ENCODE measurements around the gene ILDR2.

DNA sequence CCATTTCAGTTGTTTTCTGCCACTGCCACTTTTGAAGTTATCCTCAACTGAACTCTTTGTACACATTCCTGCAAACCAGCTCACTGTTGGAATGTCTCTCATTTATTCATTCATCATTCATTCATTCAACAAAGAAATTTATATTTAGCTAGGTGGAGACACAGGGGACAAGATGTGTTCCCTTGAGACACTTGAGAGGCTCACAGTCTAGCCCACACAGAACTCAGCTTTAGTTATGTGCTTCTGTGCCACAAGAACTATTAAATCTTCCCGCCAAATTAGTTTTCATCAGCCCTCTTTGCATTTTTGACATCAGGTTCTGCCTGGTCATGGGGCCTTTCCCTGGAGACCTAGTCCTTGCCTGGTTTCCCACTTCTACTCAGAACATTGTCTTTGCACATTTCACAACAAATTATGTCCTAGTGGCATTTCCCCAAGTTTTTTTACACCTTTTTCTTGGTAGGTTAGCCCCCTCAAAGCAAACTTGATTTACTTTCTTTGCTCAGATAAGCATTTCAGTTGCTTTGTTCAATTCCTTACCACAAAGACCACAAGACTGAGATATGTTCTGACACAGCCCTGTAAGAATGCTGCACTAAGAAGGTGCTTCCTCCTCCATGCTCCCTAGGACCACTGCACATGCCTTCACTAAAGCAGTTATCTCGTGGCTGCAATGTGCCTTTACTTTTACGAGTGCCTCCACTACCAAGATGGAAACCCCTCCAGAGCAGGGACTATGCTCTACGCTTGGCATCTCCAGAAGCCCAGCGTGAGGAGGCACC is 31.0 kb downstream of the ILDR2 start:
- no peak for TF ChIP-seq ZNF121 (tag by site-specific recombination; IDR thresholded peaks at IDR 0.05)
- TF ChIP-seq, protein P1, sequence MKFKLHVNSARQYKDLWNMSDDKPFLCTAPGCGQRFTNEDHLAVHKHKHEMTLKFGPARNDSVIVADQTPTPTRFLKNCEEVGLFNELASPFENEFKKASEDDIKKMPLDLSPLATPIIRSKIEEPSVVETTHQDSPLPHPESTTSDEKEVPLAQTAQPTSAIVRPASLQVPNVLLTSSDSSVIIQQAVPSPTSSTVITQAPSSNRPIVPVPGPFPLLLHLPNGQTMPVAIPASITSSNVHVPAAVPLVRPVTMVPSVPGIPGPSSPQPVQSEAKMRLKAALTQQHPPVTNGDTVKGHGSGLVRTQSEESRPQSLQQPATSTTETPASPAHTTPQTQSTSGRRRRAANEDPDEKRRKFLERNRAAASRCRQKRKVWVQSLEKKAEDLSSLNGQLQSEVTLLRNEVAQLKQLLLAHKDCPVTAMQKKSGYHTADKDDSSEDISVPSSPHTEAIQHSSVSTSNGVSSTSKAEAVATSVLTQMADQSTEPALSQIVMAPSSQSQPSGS (tag by site-specific recombination; IDR thresholded peaks at IDR 0.05; ENCODE audit: low read depth), result no peak
- TF ChIP-seq, protein P2, sequence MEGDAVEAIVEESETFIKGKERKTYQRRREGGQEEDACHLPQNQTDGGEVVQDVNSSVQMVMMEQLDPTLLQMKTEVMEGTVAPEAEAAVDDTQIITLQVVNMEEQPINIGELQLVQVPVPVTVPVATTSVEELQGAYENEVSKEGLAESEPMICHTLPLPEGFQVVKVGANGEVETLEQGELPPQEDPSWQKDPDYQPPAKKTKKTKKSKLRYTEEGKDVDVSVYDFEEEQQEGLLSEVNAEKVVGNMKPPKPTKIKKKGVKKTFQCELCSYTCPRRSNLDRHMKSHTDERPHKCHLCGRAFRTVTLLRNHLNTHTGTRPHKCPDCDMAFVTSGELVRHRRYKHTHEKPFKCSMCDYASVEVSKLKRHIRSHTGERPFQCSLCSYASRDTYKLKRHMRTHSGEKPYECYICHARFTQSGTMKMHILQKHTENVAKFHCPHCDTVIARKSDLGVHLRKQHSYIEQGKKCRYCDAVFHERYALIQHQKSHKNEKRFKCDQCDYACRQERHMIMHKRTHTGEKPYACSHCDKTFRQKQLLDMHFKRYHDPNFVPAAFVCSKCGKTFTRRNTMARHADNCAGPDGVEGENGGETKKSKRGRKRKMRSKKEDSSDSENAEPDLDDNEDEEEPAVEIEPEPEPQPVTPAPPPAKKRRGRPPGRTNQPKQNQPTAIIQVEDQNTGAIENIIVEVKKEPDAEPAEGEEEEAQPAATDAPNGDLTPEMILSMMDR (tag by site-specific recombination; IDR thresholded peaks at IDR 0.05), result no peak
- TF ChIP-seq, protein P3, sequence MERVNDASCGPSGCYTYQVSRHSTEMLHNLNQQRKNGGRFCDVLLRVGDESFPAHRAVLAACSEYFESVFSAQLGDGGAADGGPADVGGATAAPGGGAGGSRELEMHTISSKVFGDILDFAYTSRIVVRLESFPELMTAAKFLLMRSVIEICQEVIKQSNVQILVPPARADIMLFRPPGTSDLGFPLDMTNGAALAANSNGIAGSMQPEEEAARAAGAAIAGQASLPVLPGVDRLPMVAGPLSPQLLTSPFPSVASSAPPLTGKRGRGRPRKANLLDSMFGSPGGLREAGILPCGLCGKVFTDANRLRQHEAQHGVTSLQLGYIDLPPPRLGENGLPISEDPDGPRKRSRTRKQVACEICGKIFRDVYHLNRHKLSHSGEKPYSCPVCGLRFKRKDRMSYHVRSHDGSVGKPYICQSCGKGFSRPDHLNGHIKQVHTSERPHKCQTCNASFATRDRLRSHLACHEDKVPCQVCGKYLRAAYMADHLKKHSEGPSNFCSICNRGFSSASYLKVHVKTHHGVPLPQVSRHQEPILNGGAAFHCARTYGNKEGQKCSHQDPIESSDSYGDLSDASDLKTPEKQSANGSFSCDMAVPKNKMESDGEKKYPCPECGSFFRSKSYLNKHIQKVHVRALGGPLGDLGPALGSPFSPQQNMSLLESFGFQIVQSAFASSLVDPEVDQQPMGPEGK (tag by site-specific recombination; IDR thresholded peaks at IDR 0.05), result no peak
- no peak for TF ChIP-seq ZNF223 (tag by site-specific recombination; IDR thresholded peaks at IDR 0.05)
- TF ChIP-seq REPIN1 (tag by site-specific recombination; IDR thresholded peaks at IDR 0.05; ENCODE audit: low read depth), result no peak
- TF ChIP-seq GFI1B (tag by site-specific recombination; IDR thresholded peaks at IDR 0.05), result no peak
- no peak for TF ChIP-seq ZSCAN30 (tag by site-specific recombination; IDR thresholded peaks at IDR 0.05)
- no peak for TF ChIP-seq ZNF157 (tag by site-specific recombination; IDR thresholded peaks at IDR 0.05)
- no peak for TF ChIP-seq TCF7L2 (IDR thresholded peaks at IDR 0.05; ENCODE audit: borderline replicate concordance, low read depth, low read length)
- no peak for TF ChIP-seq ZNF560 (tag by site-specific recombination; IDR thresholded peaks at IDR 0.05; ENCODE audit: borderline replicate concordance)
- TF ChIP-seq, protein P4, sequence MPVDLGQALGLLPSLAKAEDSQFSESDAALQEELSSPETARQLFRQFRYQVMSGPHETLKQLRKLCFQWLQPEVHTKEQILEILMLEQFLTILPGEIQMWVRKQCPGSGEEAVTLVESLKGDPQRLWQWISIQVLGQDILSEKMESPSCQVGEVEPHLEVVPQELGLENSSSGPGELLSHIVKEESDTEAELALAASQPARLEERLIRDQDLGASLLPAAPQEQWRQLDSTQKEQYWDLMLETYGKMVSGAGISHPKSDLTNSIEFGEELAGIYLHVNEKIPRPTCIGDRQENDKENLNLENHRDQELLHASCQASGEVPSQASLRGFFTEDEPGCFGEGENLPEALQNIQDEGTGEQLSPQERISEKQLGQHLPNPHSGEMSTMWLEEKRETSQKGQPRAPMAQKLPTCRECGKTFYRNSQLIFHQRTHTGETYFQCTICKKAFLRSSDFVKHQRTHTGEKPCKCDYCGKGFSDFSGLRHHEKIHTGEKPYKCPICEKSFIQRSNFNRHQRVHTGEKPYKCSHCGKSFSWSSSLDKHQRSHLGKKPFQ (tag by site-specific recombination; IDR thresholded peaks at IDR 0.05), result no peak
- no peak for TF ChIP-seq HOXA7 (CRISPR knock-in tag; IDR thresholded peaks at IDR 0.05; ENCODE audit: borderline replicate concordance)

All from HEK293 (cell line).